Kidney tubule cell (primary cell): ENCODE results near the gene DEAF1.
A peak's percentile ranks its signal among the peaks of the same experiment; 100 is the strongest.
"Not testable (repeated sequence)": the region's sequence is repeated elsewhere in the genome, so short reads cannot be mapped to it uniquely, and the experiment has no call there.

Source experiments
- DNase-seq: peaks from one replicate; pipeline ENCODE4 v3.0.0-alpha.2; 2018; ENCODE audit warnings: low spot score

The DEAF1 gene

GRCh38 chr11:699753-700152 lies 4.7 kb upstream of the DEAF1 start:
- DNase-seq = no peak

GRCh38 chr11:699116-699508 lies 4.1 kb upstream of the DEAF1 start:
- no peak for DNase-seq

DNA sequence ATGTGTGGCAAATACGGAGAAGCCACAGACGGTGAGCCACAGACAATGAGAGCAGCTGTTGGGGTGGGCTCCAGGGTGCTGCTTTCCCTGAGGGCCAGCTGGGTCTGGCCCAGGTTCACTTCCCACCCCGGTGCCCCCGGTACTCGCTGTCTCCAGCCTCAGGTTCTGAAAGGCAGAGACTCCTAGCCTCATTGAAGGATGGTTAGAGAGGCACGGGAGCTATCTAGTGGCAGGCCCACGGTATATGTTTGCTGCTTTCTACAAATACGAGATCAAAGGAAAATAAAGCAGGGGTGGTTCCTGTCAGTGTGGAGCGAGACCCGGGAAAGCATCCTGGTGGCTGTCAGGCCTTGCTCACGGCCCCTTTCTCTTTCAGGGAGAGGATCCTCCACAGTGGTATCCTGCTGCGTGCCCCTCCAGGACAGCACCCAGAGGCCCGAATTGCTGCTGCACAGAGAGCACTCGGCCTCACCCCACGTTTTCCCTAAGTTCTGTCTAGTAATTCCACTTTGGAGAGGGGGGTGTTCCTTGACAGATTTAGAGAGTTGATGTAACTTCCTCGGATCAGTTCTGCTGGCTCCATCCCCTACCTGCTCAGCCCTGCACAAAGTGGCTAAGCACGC lies 3.6 kb upstream of the DEAF1 start:
- no peak for DNase-seq

DNA sequence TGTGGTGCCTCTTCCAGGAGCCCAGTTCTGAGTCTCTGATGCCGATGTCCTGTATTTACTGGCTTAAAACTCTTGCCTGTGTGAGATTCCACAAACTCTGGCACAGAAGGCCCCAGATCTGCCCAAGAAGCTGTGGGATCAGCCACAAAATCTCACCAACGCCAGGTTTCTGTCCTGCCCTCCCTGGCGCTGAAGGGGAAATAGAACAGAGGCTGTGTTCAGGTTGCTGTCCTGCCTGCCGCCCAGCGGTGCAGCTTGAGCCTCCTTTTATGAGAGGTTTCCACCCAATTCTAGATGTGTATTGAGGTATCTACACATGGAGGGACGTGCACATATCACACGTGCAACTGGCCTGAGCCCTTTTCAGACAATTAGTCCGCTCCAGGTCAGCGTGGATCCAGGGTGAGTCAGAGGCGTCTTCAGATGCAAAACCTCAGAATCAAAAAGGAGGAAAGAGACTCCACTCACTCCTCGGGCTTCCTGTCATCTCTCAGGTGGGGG lies 2.8 kb upstream of the DEAF1 start:
- DNase-seq = peak; percentile 84

GRCh38 chr11:696955-697491 lies 2.0 kb upstream of the DEAF1 start:
- DNase-seq = peak; percentile 92

DNA sequence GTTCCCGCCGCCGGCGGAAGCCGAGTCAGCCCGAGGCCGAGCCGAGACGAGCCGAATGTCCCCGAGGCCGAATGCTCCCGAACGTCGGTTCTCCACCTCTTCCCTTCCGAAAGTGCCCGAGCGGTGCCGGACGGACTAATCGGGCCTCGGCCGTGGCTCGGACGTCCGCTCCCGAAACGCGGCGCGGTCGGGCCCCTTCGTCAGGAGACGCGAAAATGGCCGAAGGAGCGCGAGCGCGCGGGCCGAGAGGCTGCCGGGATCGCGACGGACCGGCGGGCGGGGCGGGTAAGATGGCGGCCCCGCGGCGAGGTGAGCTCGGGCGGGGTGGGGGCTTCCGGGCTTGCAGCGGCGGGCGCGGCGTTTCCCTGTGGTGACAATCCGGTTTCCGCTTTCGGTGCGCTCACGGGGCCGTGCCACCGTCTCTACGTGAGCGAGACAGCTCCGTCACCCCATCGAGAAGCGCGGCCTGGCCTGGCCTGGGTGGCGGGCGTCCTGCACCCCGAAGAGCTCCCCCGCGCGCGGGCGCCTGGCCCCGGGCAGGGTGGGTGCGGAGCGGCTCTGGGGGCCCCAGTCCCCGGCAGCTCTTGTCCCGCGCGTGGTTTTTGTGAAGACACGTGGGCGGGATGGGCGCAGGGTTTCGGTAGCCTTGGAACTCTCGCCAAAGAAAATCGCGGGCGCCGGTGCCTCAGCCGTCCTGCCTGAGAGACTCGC lies 671 bp upstream of the DEAF1 start, which contains the start of gene TMEM80:
TMEM80 (plus strand) TSS at position 279 of the 711 bp plus-strand sequence; CDS start at position 291, 12 bp downstream.
- DNase-seq = peak; percentile 98

DNA sequence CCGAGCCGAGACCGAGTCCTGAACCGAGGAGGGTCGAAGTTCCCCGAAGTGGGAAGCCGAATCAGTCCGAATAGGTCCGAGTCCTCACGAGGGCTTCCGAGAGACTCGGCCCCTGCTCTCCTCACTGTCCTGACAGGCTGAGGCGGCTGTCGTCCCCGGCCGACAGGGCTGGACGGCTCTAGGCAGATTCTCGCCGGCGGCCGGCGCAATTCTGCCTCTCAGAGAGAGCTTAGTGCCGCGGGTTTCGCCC lies 191 bp upstream of the DEAF1 start:
- DNase-seq = no peak

DNA sequence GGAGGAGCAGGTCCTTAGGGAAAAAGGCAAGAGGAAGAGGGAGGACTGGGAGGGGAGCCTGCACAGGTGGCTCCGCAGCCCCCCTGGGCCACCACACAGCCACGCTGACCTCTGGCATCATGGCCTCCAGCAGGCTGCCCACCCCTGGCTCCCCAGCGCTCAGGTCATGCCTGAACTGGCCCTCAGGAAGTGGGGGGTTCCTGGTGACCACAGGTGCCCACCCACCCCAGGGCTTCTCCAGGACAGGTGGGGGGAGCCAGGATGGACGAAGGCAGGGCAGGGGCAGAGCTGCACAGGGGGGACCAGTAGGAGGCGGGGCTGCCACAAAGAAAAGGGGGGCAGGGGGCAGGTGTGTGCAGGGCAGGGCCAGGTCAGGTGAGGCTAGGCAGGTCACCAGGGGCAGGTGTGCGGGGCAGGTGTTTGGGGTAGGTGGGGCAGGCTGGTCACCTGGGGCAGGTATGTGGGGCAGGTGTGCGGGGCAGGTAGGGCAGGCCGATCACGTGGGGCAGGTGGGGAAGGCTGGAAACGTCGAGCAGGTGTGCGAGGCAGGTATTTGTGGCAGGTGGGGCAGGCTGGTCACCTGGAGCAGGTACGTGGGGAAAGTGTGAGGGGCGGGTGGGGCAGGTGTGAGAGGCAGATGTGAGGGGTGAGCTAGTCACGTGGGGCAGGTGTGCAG lies 997 bp downstream of the DEAF1 start:
- DNase-seq = no peak

DNA sequence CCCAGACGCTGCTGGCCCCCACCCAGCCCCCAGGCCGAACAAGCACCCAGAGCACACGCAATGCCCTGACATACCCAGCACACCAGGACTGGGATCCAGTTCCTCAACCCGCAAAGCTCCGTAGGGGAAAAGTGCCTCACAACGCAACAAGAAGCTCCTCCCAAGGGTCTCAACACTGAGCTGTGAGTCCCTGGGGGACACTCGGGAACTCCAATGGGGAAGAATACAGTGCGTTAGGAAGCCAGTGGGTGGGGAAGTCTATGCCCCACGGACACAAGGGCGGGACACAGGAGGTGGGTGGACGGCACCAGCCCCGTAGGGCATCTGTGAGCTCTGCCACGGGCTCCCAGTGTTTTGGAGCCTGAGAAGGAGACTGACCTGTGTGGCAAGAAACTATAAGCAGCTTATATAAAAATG lies 1.6 kb downstream of the DEAF1 start:
- no peak for DNase-seq

DNA sequence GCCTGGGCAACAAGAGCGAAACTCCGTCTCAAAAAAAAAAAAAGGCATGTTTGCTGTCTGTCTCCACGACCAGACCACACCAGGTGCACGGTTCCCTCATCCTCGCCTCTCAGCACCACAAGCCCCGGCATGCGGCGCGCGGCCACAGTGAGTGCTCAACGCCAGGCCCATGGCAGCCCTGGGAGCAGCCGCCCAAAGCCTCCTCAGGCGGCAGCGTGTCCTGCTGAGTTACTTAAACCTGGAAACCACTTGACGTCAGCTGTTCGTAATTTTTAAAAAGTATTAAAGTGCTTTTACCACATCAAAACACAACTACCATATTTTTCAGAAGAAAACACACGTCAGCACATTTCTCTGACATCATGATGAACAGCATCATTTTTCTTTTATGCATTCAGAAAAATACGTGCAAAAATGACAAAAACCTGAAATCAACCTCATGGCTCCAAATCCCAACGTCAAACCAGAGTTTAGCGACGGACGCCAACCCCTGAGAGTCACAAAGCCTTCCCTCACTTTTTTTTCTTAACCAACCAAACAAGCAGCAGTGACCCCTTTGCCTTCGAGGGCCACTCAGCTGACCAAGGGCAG lies 2.1 kb downstream of the DEAF1 start:
- no peak for DNase-seq

DNA sequence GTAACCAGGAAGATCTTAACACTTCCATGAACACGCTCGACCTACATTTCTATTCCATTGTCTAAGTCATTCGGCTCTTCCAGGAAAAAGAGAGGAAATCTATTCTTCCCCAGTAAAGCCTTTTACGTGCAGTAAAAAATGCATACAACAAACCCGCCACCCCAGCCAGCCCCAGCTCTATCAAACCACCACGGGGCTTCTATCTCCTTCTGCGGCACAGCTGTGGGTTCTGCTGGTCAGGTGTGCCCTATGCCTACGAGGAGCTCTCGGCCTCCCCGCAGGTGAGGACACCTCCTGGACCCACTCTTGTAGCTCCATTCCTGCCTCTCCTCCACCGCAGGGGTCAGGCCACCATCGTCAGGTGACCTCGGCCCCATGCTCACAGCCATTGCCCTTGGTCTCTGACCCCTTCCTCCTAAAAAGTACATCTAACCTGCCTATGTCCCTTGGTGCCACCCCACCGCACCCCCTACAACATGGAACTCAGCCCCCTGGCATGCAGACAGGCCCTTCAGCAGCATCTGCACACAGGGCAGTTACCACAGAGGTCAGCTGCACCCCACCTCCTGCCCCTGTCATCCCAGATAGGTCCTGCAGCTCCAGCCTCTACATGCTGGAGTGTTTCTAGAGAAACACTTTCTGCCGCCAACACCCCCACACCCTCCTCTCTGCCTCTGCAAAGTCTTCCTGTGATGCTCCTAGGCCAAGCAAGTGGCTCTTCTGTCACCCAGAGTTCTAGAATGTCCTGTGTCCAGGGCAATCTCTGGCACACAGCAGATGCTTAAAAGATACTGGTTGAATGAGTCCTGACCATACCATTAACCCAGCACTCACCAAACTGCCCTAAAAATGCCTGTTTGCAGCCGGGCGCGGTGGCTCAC lies 3.1 kb downstream of the DEAF1 start:
- DNase-seq = no peak

DNA sequence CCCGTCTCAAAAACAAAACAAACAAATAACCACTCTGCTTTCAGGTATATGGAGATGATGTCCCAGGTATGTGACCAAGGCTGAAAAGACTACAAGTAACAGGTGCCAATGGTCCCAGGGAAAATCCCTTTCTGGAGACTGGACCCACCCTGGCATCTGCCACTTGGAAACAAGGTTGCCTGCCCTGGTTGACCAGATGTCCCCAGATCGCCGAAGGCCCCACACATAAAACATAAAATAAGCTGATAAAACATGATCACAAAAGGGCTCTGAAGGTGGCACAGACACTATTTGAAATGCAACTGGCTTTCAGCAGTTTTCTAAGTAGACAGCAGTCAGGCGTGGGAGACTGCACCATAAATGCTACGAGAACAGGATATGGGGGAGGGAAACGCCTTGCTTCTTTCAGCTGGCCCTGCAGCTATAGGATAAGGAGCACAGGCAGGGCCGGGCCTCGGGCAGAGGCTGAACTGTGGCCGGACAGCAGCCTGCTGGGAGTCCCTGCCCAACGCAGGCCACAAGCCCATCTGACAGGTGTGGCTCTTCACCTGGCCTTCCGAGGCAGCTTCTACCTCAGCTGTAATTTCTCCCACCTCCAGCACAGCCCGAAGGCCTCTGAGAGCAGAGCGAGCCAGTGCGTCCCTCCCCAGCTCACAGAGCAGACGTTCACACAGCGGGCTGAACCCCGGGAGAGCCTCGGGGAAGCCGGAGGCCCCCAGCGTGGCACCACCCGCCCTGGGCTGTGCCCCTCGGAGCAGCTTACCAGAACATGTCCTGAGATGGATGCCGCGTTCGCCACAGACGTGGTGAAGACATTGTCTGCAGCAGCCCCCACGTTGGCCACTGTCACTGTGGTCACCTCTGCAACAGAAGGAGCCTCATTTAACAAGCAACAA lies 4.0 kb downstream of the DEAF1 start:
- DNase-seq = no peak

DNA sequence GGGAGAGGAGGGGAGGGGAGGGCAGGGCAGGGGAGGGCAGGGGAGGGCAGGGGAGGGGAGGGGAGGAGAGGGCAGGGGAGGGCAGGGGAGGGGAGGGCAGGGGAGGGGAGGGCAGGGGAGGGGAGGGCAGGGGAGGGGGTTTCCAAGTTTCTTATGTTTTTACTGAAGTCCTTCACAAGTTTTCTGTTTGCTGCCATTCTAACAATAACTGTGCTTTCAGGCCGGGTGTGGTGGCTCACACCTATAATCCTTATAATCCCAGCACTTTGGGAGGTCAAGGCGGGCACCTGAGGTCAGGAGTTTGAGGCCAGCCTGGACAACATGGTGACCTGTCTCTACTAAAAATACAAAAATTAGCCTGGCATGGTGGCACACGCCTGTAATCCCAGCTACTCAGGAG lies 4.8 kb downstream of the DEAF1 start:
- not testable (repeated sequence) for DNase-seq

DNA sequence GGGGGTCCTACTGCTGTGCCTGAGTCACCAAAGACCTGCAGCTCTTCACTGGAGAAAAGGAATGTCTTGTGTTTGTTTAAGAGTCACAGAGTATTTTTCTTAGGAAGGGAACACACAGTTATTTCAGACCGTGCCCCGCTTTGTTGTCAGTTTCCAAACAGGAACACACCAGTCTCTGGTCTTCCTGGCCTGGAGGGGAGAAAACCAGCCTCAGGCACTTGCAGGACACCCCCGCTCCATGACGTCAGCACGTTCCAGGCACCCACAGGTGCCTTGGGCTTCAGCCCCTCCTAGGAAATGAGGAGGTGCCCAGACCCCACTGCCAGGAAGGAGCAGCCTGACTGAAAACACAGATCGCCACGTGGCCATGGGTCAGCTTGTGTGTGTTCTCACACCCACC lies 5.4 kb downstream of the DEAF1 start:
- no peak for DNase-seq

GRCh38 chr11:688681-689080 lies 6.3 kb downstream of the DEAF1 start:
- DNase-seq = no peak

DNA sequence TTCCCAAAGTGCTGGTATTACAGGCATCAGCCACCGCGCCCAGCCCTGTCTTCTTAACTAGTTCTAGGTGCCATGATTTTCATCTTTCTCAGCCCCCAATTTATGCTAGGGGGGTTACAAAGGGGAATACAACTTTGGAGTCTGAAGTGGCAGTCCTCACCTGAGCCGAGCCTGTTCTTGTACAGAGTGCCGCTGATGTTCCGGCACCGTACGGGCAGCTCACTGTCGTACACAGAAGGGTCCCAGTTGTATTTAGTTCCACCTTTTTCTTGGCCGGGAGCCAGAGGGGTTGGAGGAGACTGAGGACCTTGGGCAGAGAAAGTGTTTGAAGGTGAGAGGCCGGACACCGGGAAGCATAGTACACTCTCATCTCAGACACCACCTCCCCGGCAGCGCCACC lies 7.3 kb downstream of the DEAF1 start:
- no peak for DNase-seq

DNA sequence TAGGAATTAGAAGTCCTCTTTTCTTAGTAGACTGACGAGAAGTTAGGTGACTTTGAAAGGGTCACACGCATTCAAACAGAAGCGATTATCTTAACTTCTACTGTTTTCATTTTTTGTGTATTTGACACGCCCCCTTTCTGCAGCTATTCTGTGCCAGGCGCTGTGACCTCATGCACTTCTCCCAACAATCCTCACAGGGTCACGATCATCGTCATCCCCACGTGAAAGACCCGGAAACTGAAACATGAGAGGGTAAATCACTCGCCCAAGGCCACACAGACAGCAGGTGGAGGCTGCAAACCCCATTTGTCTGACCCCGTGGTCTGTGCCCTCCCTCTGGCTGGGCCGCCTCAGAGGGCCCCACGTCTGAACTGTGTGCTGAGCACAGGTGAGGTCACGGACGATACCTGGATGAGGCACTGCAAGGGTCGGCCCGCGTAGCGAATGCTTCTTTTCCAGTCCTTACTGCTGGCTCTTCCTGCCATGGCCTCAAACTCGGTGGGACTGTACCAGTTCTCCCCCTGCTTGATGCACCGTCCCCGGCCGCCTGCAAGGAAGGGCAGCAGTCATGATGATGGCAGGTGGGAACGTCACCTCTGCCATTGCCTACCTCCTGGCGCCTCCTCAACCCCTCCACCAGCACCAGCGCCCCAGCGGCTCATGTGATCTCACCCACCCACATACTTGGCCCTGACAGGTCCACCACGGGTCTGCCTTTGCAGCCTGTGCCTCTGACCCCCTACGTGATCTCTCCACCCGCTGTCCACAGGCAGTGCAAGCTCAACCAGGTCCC lies 8.4 kb downstream of the DEAF1 start:
- DNase-seq = no peak

GRCh38 chr11:680970-681369 lies 14.1 kb downstream of the DEAF1 start:
- DNase-seq = no peak

DNA sequence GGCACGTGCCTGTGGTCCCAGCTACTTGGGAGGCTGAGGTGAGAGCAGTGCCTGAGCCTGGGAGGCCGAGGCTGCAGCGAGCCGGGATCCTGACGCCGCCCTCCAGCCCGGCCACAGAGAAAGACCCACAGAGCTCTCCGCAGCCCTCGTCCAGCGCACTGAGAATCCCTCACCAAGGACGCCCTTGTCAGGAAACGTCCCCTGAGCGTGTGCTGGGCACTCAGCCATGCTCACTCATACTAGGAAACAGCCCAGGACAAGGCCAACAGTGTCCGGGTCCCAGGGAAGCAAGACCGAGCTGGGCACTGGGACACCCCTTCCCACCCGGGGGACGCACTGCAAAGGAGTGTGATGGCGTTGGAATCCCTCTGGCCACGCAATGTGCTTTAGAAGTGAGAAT lies 14.5 kb downstream of the DEAF1 start:
- DNase-seq = no peak
